HG03571 (cell line): ENCODE measurements around the gene HOXB1.
A peak's percentile ranks its signal among the peaks of the same experiment; 100 is the strongest.
"Not testable (repeated sequence)": the region's sequence is repeated elsewhere in the genome, so short reads cannot be mapped to it uniquely, and the experiment has no call there.

Experiments
- ATAC-seq: cut with Tn5 transposase; IDR thresholded peaks from one replicate; pipeline ENCODE4 v1.9.1; 2021; ENCODE audit not compliant: unreplicated experiment

Gene HOXB1

DNA sequence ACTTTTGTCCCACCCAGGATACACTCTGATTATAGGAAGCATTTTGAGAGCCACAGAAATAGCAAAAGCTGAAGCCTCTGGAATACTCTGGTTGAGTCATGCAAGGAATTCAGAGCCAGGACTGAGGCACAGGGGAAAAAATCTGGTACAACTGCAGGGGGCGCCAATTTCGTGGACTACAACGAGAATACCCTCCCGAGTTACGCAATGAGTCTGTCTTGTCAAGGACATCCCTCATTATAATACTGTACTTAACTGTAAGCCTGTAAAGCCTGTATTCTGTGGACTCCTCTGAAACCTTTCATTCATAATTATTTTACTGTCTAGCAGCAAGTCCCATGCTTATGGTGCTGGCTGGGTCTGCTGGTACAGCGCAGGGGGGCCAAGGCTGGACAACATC is 7.8 kb downstream of the HOXB1 start:
- no peak for ATAC-seq

DNA sequence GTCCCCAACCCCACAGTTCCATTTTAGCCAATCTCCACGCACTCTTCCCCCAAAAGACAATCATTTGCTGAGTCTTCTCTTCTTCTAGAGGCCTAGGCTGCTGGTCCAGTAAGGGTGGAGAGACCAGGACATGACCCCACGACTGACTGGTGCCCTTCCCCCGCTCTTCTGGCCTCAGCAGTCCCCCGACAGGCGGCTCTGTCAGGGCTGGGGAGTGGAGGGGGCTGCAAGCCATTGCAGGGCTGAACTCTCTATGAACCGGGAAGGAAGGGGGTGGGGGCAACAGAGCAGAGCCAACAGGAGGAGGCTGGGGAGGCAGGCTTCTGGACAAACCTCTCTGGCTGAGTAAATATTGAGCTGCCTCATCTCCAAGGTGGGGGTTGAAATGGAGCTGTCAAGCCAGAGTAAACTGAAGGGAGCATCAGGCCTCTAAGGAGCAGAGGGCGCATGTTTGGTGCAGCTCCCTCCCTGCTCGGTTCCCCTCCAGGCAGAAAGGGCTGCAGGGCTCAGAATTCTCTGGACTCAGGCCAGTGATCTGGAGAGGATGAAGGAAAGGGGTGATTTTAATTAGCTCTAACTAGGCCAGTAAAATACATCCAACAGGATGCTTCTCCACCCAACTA is 8.7 kb downstream of the HOXB1 start:
- no peak for ATAC-seq

DNA sequence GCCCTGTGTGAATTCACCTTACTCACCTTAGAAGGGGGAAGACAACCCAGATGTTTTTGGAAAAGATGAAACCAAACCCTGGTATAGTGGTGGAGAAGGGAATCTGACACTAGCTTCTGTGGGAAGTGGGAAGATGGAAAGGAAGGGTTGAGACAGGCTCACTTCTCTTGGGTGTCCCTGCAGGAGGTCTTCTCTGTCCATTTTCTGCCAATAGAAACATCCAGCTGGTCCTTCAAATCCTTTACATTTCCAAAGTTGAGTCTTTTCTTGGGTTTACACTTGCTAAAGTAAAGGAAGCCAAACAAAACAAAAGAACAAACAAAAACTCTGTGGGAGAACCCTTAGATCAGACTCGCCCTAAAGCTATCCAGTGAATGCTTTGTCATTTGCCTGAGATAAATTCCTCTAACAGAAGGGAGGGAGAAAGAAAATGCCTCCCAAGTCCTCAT is 10.2 kb downstream of the HOXB1 start:
- no peak for ATAC-seq

DNA sequence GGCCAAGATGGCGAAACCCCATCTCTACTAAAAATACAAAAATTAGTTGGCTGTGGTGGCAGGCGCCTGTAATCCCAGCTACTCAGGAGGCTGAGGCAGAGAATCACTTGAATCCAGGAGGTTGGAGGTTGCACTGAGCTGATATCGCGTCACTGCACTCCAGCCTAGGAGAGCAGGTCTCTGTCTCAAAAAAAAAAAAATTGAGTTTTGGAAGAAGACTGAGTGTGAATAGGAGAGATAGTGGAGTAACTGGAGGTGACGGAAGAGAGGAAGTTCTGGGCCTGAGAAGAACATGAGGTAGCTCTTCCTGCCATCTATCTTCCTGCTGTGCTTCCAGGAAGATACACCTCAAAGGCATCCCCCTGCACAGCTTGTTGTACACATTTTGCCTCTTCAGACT is 11.4 kb downstream of the HOXB1 start:
- no peak for ATAC-seq

DNA sequence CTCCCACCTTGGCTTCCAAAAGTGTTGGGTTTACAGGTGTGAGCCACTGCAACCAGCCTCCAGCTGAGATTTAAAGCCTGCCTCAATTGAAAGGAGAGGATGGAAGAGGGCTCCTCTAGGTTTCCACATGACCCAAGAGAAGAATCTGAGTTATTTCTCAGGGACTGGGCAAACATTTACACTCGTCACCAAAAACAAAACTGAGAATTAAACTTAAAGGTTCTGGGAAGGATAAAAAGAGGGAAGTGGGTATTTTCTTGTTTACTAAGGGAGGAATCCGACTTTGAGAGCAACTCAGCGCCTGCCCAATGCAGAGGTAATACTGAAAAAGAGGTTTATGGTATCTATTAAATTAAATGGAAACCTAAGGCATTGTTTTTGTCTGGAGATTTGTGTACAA is 13.3 kb downstream of the HOXB1 start:
- ATAC-seq = no peak

DNA sequence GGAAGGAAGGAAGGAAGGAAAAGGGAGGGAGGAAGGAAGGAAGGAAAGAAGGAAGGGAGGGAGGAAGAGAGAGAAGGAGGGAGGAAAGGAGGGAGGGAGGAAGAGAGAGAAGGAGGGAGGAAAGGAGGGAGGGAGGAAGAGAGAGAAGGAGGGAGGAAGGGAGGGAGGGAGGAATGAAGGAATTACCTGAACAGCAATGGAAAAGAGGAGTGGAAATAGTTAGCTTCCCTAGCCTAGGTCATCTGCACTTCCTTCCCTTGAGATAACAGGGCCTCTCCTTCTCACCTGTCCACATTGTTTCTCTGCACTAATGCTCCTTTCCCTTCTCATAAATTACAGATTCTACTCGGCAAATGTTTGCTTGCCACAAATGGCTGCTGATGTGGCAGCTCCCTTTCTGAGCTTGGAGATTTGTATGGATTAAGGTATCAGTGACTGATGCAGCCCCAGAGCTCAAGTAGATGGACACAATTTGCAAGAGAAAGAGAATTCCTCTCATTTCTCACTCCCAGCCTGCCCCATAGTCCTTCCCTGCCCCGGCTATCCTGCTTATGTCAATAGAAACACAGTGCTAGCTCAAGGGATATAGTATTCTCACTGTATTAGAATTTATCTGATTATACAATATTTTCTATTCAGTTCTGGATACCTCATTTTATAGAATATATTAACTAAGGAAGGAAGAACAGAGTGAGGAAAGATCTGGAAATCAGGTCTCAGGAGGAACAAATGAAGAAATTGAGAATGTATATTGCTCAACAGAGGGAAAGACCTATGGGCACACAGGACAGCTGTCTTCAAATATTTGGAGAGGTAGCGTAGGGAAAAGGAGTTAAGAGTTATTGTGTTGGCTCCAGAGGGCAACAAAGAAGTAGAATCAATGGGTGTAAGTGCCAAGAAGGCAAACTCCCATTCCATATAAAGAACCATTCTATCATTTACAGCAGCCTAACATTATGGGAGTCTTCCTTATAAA is 14.6 kb downstream of the HOXB1 start:
- ATAC-seq = no peak

DNA sequence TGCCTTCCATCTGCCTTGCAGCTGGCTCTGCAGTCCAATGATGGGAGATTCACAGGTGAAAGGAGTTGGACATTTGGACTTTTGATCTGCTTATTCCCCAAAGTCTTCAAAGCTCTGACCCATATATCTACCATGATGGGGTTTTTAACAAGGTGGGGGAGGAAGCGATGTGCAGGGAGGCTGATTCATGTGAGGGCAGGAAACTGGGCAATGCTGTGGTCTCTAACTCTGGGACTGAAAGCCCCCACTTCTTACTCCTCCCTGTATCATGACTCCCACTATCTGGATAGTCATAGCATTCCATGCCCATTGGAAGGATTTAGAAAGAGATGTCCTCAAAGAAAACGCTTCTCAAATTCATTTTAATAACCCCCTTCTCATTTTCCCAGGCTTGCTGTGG is 16.3 kb downstream of the HOXB1 start:
- no peak for ATAC-seq

DNA sequence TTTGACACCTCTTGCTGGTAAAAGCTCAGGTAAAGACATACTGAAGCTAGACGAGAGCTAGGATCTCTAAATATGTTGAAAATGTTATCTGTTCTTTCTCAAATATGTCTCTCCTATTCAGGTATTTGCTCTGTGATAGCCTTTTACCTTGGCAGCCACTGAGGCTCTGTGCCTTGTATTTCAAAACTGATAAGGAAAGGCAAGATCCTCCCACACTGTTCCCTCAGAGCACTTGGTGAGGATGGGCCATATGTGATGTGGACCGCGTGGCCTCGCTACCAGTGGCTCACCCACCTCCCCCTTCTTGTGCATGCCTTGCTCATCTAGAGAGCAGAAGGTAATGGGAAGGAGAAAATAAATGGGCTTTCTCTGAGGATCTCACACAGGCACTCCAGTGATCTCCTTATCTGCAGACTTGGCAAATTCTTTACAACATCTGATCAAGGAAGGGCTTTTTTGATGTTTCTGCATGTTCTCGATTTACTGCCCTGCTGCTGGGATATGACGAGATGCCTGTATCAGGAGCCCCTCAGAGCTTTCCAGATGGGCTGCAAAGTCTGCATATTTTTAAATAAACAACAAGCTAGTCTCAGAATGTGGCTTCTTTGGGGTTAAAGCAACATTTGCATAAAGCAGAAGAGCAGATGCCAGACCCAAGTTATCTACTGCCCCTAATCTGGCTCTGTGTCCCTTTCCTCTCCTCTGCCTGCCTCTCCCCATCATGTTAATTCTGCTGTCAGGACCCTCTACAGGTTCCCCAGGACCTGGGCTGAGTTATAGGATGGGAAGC is 16.9 kb downstream of the HOXB1 start:
- ATAC-seq = no peak

DNA sequence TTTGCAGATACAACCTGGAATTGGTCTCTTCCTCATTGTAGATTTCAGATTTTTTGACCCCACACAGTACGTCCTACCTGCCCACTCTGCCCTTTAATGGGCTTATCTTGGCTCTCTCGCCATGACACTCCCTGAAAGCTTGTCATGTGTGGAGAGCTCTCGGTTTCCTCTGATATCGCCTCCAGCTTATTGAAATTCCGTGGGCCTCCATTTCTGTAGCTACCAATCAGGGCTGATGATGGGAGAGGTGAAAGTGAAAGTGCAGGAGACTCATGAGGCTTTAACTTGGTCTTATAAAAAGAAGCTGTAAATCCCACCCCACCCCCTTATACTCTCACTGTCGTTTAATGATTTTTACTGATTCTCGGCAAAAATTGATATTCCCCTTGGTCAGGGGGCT is 17.7 kb downstream of the HOXB1 start:
- ATAC-seq = no peak

DNA sequence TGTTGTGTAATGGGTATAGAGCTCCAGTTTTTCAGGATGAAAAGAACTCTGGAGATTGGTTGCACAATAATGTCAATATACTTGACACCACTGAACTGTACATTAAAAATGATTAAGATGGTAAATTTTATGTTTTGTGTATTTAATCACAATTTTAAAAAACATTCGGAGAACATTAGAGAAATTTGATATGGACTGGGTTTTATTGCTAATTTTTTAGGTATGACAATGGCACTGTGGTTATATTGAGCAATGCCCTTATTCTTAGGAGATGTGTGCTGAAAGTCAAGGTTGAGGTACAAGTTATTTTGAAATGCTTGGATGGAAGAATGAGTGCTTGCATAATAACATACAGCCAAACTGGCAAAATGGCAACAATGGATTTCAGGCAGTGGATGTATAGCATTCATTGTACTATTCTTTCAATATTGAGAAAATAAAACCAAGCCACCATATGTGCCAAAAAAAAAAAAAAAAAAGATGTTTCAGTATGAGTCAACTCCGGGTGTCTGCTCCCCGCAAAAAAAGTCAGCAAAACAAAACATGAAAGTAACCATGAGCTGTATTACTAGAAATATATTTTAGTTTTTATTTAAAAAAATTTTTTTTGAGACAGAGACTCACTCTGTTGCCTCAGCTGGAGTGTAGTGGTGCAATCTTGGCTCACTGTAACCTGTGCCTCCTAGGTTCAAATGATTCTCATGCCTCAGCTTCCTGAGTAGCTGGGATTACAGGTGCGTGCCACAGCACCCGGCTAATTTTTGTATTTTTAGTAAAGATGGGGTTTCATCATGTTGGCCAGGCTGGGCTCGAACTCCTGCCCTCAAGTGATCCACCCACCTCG is 19.8 kb downstream of the HOXB1 start:
- ATAC-seq = peak; percentile 38

DNA sequence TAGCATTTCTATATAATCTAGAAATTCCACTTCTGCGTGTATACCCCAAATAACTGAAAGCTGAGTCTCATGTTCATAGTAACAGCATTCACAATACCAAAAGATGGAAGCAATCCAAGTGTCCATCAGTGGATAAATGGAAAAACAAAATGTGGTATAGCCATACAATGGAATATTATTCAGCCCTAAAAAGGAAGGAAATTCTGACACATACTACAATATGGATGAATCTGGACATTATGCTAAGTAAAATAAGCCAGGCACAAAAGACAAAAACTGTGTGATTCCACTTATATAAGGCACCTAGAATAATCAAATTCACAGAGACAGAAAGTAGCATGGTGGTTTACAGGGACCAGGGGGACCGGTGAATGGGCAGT is 20.4 kb downstream of the HOXB1 start:
- no peak for ATAC-seq

DNA sequence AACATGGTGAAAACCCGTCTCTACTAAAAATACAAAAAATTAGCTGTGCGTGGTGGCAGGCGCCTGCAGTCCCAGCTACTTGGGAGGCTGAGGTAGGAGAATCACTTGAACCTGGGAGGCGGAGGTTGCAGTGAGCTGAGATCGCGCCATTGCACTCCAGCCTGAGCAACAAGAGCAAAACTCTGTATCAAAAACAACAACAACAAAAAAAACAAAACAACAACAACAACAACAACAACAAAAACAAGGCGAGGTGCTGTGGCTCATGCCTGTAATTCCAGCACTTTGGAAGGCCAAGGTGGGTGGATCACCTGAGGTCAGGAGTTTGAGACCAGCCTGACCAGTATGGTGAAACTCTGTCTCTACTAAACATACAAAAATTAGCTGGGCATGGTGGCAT is 21.1 kb downstream of the HOXB1 start:
- ATAC-seq = not testable (repeated sequence)

DNA sequence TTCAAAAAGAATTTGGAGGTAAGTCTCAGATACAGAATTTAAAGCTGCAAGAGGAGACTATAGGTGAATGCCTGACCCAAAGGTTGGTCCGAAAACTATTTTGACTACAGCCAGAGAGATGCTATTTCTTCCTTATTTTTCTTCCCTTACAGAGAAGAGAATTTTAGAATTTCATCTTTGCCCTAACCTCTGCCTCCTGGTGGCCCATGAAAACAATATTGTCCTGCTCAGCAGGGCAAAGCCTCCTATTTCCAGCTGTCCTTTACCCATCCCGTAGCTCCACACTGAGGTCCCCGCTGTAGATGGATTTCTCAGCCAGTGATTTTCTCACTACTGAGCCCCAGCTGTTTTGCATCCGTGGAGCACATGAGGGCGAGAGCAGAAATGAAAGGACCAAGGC is 24.6 kb downstream of the HOXB1 start:
- ATAC-seq = no peak

DNA sequence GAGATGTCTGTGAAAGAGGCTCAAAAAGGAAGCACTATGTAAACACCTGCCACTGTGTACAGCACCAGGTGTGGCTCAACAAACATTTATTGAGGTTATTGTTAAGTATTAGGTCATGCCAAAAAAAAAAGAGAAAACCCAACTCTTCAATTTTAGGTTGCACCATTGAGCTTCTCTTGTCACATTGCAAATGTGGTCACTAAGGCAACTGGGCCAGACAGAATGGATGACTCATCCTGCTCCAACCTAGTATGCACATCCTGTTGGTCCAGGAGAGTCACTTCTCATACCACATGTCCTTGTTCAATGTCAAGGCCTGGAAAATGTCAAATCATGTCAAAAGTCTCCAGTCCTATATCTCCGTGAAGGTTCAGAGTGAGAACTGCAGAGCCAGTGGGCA is 25.0 kb downstream of the HOXB1 start:
- peak; percentile 68 for ATAC-seq

DNA sequence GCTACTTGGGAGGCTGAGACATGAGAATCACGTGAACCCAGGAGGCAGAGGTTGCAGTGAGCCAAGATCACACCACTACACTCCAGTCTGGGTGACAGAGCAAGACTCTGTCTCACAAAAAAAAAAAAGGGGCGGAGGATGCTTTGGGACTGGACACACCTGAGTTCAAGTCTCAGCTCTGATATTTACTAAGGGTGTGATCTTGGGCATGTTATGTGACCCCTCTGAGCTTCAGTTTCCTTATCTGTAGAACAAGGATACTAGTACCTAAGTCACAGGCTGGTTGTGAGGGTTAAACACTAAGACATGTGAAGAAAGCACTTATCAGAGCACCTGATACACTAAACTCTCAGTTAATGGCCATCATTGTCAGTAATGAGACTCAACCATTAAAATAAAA is 25.9 kb downstream of the HOXB1 start:
- ATAC-seq = no peak

DNA sequence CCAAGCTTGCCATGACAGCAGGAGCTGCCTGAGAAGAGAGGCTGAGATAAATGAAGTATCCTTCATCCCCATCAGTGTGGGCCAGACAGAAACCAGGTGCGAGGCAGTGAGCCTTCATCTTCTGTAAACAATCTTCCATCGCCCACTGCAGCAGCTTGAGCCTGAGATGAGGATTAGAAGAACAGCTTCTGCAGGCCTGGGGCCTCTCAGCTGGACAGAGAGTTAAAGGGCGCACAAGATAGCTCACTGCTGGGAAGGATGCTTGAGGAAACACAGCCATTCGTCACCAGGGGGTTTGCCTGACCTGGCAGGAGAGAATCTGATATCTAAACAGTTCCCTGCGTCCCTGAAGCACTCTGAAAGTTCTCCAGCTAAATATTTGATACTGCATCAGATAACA is 27.1 kb downstream of the HOXB1 start:
- no peak for ATAC-seq

DNA sequence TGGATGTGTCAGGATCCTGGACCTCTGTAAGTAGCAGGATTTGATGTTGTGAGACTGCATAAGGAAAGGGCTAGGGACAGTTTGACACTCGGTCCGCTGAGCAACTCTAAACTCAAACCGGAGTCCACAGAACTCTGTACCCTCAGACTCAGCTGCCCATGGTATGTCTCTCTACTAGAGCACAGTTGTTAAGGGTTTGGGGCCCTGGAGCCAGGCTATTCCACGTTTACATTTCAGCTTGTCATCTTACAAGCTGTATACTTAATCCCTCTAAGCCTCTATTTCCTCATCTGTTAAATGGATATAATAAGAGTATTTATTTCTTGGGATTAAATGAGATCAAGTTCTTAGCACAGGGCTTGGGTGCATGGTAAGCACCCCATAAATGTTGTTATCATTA is 27.9 kb downstream of the HOXB1 start:
- ATAC-seq = no peak

DNA sequence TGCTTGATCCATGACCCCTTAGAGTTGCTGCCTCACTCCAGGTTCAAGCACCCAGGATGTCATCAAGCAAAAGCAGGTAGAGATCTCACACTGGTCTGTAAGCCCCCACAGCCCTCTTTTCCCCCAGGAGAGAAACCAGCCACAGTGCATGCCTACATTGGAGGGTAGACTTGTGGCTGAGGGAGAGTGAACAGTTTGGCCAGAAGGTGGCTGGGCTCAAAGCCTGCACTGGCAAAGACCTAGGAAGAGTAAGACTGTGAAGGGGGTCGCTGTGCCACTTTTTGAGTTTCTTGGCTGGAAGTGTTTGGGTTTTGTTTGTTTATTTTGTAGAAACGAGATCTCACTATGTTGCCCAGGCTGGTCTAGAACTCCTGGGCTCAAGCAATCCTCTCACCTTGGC is 28.5 kb downstream of the HOXB1 start:
- ATAC-seq = no peak

DNA sequence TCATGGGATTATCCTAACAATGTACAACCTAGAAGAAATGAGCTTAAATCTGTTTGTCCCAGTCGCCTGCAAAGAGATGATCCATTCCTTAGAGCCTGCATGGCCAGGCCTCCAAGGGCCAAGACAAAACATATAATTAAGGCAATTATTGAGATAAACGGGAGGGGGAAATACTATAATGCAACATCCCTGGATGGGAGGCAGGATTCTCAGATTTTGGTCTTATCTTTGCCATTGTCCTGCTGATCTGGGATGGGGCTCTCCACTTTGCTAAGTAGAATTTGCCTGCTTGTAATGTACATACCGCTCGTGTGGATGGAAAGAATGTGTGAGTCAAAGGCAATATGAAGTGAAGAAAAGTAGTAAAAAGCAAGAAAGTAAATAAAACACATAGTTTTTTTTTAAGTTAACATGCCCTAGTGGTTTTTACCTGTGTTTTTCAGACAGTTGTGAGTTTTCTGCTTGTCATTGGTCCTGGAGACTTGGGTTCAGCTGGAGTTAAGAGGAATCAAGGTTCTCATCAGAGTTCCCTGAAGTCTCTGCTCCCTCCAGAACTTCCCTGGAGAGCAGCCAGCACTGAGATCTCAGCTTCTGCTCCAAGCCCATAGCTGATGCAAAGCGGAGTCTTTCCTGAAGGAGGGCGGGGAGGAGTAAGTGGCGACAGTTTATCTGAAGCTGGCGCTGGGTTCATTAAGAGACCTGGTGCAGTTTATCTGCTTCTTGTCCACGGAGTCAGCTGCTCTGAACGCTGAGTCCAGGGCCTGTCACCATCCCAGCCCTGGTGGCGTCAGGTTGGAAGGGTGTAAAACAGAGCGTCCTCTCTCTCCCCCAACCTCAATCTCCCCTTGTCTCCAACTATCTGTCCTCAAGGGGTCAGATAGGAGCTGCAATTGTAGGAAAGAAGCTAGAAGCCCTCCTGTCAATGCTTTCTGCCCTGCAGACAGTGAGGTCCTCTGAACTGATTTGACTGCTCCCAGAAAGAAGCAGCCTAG is 30.1 kb downstream of the HOXB1 start:
- no peak for ATAC-seq
